Fibroblast of skin of back (primary cell): Measurements from ENCODE around the gene KCNMA1.

Experiments
- DNase-seq: peaks from one replicate; pipeline ENCODE4 v3.0.0-alpha.2; 2013

The KCNMA1 gene

GRCh38 chr10:76869931-76870330 is 767.7 kb downstream of the KCNMA1 start:
- DNase-seq: no peak

- DNase-seq: peak; percentile 41
Measured at GRCh38 chr10:76868098-76868977, 769.3 kb downstream of the KCNMA1 start.

- no peak for DNase-seq
Measured at GRCh38 chr10:76866841-76867586, 770.6 kb downstream of the KCNMA1 start.

- no peak for DNase-seq
Measured at GRCh38 chr10:76864922-76865321, 772.7 kb downstream of the KCNMA1 start.

GRCh38 chr10:76858721-76859120 is 778.9 kb downstream of the KCNMA1 start:
- no peak for DNase-seq

- DNase-seq: no peak
Measured at GRCh38 chr10:76840802-76841201, 796.8 kb downstream of the KCNMA1 start.

GRCh38 chr10:76839276-76839675 is 798.3 kb downstream of the KCNMA1 start:
- DNase-seq: no peak

GRCh38 chr10:76830218-76830617 is 807.4 kb downstream of the KCNMA1 start:
- DNase-seq: no peak

- DNase-seq: no peak
Measured at GRCh38 chr10:76829724-76830123, 807.9 kb downstream of the KCNMA1 start.
